Hematopoietic multipotent progenitor cell treated with erythropoietin and hydrocortisone succinate and interleukin-3 and kit ligand, for 17 days (in vitro differentiated cells): ENCODE results near the gene PCDH9.

ENCODE experiments used
- DNase-seq: peaks from one replicate; pipeline ENCODE4 v3.0.0-alpha.2; 2015; ENCODE audit warnings: low spot score

Gene PCDH9

DNA sequence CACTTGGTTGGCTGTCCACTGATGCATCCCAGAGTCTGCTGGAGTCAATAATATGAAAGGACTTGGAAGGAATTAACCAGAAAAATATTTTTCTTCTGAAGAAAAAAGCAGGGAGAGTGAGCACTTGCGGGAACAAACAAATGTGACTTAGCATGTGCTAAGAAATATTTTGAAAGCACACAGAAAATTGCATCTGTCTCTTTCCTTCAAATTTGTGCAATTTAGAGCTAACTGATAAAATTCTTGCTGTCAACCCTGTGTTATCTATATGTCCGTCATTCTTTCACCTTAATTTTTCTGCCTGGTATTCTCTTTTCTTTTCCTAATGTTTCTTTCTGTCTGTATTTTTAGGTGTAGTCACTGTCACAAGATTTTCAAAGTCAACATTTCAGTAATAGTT lies 852.6 kb downstream of the PCDH9 start:
- DNase-seq: no peak

DNA sequence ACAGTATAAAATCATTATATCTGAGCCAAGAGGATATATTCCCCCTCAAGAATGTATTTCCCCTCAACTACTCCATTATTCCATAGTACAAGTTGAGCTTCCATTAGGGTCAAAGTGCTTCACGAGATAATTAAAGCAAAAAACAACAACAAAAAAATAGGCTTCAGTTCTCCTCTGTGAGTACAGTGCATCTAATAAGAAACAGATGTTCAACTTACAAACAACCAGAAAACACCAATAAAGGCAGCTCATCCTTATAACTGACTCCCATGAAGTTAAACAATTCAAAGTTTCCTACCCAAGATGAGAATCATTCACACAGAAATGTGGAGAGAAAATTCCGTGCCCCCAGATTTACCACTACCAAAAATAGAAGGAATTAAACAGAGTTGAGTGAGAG lies 854.4 kb downstream of the PCDH9 start:
- DNase-seq: no peak

DNA sequence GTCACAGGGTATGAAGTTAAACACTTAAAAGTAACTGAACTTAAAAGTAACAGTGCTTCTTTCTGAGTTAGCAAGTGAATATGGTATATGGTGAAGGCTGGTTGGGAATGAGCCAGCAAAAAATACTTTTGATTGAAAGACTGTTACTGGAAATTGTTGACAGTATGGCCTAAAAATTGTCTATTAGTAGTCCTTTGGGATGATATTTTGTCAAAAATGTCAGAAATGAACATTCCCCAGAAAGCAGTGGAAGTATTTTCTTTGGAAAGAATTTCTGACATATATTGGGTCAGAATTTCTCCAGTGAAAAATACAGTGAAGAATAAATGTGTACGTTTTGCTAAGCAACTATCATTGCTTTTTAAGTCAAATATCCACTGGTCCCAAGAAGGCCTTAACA lies 860.5 kb downstream of the PCDH9 start:
- DNase-seq: no peak

DNA sequence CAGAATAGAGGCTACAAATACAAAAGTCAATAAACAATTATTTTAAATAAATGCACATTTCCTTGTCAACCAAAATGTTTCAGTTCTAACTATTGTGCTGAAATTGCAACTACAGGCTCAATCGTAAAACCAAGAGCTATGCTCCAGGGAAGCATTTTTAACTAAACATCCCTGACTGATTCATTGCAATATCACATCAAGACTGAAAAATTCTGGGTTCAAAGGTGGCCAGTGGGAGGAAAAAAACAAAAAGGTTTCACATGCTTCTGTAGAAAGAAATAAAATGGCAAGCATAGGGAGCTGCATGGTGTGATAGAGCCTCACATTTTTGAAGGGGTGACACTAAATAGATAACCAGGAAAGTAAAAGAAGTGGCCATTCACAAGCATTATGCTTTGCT lies 862.8 kb downstream of the PCDH9 start:
- DNase-seq: no peak

DNA sequence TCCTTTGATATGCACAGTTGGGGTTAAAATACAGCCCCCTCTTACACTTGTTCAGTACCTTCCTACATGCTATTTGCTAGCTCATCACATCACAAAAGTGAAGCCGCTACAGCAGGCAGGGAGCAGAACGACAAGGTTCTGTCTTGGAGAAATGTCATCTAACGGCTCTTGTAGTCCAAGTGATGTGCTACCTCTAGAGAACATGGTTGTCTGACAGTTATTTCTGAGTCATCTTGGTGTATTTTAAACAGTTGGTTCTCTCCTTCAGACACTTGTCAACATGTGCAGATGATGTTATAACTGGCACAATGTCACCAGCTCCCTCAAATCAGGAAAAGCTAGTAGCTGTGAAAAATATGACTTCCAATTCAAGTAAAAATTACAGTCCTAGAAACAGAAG lies 865.0 kb downstream of the PCDH9 start:
- no peak for DNase-seq

DNA sequence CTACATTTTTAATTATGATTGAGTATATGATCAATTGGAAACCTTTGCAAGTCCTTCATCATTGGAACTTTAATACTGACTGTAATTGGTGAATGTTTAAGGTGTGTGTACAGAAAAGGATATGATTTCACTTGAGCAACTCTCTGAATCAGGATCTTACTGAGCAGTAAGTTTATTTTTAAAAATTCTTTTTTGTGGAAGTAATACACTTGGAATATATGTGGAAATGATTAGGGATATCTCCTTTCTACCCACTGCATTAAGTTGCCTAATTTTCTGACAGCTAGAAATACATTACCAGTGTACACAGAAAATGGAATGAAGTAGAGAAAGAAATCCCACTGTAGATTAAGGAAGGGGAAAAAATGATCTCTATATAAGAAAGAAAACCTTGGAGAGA lies 865.8 kb downstream of the PCDH9 start:
- no peak for DNase-seq

DNA sequence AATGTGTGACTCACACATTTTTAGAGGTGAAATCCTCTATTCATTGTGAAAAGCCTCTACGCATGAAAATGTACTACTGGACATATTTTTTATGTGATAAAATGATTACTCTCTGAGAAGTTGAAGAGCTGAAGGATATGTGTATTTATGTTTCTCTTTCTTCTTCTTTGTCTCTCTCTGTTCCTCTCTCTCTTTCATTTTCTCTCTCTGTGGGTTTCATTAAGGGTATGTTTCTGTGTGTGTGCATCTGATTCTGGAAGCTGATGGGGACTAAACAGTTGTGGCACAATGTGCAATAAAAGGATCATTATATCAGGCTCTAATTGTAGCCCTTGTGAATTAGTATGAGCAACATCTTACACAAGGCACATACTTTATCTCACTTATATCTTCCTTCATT lies 867.7 kb downstream of the PCDH9 start:
- no peak for DNase-seq

DNA sequence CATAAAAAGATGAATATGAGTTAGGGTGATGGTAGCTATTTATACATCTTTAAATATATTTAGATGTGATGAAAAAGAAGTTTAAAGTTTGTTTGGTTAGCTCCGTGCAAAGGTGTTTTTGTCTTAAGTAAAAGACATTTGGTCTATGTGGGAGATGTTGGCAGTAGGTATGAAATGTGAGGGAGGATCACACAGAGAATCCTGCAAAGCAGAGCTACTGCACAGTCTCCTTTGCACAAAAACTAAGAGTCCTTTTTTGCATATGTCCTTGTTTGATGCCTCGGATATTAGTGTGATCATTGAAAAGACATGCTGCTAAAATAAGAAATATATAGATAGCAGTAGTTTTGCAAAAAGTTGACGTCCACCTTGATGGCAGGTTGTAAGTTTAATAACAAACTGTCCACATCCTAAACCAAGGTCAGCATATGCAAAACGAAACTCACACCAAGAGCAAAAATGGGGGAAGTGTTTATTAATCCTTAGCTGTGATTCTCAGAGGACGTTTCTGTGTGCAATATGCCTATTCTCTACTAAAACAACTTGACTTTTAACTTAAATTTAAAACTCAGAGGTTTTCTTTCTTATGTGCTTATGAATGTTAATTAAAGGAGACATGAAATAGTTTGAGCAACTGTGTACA lies 870.1 kb downstream of the PCDH9 start:
- DNase-seq: no peak

DNA sequence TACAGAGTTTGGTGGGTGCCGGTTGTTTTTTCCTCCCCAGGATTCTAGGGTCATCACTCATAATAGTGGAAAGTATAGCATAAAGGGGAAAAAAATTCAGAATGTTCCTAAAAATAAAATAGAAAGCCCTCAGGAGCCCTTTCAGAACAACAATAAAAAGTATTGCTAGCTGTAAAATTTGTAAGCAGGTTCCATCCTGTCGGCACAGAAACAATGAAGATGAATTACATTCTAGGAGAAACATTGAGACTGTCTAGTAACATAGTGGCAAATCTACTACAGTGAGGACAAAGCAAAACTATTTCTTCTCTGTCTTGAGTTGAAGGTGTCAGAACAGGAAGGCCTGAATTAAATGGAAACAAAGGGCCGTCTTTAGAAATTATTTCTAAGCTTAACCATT lies 870.7 kb downstream of the PCDH9 start:
- no peak for DNase-seq

DNA sequence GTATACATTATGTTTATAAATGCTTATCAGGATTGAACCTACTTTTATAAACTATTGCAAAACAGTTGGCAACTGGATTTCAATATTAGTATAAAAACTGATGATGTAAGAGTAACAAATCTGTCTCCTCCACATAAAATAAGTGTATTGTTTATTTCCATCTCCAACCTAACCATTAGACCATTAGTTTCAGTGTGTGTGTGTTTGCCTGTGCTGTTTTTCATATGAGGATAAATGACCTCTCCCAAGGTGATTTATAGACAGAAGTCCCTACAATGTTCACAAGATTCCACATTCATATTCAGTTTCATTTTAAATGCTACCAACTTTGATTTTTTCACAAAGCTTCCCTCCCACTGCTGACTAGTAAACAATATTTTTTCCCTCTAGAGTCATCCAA lies 871.6 kb downstream of the PCDH9 start:
- DNase-seq: no peak

DNA sequence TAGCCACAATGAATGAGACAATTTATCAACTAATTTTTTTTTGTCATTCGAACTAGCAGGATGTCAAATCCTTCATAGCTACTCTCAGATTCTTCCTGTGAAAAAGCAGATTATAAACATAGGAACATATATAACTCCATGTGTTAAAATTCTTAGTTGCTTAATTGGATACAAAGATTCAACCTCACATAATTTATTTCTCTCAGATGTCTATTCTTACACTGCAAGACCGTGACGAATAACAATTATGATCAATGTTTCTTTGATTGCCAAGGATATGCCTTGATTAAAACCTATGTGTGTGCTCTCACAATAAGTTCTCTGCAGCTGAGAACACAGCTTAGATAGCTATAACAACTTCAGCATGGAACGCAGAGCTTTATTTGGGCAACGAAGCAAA lies 872.7 kb downstream of the PCDH9 start:
- DNase-seq: no peak

DNA sequence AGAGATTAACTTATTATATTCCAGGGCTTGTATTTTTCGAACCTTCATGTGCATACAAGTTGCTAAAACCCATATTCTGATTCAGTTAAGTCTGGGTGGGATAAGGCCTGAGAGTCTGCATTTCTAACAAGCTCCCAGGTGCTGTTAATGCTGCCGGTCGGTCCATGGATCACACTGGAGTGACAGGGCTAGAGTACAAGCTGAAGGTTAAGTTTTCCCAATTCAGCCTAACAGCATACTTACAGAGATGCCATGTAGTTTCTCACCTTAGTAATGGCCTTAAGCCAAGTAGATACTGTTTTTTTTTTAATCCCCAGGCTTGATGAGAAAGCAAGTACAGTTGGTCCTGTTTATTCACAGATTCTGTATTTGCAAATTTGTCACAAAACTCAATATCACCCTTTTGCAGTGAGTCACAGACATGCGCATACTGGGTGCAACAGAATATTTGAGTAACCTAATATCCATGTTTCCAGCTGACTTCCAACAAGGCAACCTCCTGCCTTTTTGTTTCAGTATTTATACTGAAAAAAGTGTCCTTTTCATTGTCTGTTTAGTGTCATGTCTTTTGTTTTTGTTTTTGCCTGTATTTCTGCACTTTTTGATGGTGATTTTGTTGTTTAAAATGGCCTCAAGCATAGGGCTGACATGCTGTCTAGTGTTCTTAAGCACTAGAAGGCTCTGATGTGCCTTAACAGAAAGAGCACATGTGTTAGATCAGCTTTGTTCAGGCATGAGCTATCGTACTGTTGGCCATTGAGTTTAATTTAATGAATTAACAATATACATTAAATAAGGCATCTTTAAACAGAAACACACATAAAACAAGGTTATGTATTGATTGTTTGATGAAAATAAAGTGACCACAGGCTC lies 875.0 kb downstream of the PCDH9 start:
- no peak for DNase-seq

DNA sequence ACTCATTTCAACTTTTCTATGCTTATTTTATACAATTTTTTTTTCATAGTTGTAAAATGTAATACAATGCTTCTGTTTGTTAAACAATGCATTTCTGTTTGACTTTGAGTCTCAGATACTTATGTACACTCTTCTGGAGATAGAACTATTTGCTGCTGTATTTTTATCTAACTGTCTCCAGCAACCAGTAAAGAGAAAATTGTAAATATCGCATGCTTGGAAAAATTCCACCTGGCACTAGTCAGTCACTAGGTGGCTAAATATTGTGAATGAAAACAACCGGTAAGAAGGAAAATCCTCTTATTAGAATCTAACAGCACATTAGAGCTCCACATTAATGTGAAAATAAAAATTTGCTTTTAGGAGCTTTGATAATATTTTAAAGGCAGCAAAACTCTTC lies 876.5 kb downstream of the PCDH9 start:
- DNase-seq: no peak

DNA sequence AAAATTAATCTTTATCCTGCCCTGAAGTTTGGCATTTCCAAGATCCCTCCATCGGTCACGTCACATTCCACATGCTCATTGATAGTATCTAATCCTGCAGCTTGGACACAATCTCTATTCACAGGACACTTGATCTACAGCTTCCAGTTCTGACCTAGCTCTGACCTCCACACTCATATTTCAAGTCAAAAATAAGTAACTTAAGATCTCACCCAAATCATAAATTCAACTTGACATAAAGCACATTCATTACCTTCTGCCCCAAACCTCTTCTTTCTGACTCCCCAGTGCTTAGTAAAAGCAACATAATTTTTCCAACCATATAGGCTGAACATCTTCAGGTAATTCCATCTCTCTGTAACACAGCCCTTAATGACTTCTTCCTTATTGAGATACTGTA lies 880.2 kb downstream of the PCDH9 start:
- no peak for DNase-seq

DNA sequence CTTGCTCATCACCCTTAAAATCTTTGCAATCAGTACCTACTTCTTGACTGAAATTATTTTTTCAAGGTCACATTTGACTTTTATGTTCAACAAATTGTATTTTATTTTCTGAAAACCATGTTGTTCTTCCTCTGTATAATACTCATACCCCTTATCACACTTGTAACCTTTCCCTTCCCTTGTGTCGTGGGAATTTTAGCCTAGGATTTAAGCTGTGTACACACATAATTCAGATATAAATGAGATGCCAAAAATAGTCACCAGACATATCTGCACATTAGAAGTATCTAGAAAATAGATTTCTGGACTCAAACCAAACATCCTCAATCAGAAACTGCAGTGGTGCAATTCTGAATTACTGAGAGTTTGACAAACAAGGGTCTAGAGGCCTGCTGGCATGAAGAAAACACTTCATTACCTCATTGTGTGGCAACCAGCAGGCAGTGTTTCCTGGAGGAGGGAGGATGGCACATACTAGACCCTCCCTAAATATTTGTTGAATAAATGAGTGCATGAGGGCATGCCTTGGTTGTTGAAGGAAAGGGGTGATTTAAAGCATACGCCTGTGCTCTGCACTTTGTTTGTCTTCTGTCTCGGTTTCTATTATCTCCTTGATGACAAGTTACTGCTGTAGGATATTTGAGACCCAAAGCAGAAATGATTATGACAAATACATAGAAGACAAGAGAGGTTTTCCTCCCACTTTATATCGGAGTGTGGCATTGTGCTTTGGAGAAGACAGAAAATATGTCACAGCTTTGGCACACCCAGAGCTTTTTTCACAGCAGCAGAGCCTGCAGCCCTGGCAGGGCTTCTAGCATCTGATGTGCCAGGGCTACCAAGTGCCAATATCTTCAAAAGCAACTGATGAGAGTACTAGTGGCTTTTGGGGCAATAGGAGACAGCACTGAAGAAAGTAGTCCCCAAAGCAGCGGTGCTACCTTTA lies 881.1 kb downstream of the PCDH9 start:
- no peak for DNase-seq

DNA sequence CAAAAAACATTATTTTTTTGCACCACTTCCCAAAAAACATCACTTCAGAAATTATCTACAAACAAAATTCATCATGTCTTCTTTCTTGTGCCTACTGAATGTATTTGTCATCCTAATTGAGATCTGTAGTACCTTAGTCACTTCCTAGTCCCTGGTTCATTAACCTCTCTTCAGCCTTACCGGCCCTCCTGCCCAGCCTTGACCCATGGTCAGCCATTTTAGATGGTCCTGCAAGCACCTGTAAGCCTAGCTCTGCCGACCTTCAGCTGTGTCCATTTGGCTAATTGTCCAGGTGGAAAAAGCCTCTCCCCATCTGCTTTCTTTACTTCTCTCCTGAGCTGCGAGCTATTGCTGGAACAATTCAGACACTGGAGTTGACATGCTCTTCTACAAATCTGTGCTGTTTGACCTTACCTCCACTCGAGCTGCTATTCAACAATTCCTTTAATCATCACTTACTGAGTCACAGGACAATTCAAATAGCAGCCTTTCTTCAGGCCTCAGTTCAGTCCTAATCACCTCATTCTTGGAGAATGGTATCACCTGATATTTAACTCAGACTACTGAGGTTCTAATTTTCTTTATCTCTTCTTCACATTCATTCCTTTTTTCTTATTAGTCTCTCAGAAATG lies 882.5 kb downstream of the PCDH9 start:
- no peak for DNase-seq

DNA sequence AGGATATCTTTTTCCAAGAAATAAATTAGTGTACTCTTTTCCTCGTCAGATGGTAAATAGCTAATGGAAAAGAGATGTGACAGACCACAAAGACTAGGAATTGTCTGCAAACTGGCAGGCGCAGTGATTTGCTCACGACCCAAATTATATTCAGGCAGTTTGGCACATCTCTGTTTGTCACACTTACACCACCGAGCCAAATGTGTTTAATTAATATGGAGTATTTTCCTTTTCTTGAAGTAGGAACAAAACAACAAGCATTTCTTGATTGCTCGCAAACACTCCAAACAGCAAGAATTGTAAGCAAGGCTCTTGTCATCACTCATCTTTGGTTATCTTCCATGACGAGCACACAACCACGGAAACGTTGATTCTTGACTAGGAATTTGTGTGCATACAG lies 884.2 kb downstream of the PCDH9 start:
- DNase-seq: no peak

DNA sequence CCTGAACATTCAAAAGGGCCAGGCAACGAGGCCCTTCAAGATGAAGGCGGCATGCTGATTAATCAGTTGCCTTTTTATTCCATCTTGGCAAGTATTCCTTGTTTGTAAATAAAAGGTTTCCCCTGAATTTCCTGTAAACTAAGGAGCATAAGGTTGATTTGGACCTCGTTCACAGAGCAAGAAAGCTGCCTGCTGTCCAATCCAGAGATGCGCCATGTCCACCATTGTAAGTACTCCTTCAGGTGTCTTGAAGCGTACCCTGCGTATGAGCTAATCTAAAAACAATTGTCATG lies 884.7 kb downstream of the PCDH9 start:
- no peak for DNase-seq

DNA sequence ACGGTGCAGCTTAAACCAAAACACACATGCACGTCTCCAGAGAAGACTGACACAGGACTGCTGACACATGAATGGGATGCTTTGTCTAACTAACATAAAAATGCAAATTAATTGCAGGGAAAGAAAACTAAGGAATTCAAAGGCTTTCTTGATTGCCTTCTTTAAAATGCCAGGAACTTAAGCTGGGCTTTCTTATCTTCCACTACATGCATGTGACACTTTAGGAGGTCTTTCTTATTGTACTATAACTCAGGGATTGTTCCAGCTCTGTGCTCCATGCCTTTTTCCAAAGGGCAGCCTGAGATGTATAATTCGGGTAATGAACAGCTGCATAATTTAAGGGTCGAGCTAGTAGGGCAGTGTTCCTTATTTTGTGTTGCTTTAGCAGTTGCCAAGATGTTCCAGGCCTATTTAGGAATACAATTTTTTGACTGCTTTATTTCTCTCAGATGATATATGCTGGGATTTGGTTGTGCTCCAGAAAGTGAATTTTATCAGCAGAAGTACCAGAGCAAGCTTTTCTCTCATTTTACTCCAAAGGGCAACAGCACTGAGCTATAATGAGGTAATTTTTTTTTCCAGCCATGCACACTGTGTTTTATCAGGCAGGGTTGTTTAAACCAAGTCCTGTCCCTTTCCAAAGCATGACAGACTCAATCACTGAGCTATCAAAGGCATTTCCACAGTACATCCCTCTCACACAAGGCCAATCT lies 885.2 kb downstream of the PCDH9 start:
- no peak for DNase-seq

DNA sequence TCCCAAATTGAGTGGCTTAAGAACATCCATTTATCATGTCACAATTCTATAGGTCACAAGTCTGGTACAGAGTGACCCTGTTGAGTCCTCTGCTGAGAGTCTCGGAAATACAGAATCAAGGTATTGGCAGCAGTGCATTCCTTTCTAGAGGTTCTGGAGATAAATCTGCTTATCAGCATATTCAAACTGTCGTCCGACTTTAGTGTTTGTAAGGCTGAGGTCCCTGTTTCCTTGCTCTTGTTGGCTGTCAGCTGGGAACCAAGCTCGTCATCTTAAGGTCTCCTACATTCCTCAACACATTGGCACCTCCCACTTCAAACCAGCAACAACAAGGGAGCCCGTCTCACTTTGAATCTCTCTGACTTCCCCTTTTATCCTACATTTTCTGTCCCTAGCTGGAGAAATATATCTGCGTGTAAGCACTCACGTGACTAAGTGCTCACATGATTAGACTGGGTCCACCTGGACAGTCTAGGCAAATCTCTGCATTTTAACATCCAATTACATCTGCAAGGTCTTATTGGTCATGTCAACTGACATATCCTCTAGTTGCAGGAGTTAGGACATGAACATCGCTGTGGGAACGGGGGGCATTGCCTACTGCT lies 886.8 kb downstream of the PCDH9 start:
- no peak for DNase-seq

DNA sequence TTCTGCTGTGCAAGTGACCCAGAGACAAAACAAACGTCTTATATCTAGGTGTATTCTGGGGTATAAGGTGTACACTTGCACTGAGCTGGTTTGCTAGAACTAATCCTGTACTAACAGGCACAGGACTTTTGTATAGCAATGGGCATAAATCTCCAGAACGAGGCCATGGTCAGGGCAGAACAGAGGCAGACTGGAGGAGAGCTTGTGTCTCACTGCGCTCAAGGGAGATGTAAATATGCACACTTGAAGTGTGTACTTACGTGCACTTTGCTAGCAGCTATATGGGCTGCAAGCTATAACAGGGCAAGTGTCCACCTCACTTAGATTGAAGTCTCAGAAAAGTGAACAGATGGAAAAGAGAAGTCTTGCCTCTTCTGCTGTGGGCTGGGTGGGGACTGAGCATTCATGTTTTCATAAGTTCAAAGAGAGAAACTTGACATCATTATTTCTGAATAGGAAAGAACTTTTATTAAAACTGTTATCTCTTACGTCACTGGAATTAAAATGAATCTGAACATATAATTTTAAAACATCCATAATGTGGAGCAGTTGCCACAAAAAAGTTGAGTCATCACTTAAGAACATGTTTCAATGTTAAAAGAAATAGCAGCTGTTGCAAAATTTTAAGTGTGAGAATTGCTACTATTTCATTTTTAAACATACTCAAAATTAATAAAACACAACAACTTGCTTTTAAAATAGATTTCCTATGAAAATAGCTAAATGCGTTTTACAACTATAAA lies 888.3 kb downstream of the PCDH9 start:
- DNase-seq: no peak
